K562 (cell line): Measurements from ENCODE around the gene OSCP1. TPM values are rescaled to one million over a fixed set of nuclear protein-coding genes. Genes with fewer than 3 reads are reported as not detected.

Experiments used
- ARID1B ChIP-seq: fragments of 450-650 bp; IDR thresholded peaks from 2 replicates; pipeline ENCODE4 v1.6.1; 2016; ENCODE audit warnings: antibody characterized with exemption, mild to moderate bottlenecking, inconsistent platforms
- ARID3B ChIP-seq: fragments of 250-450 bp; sonication (Bioruptor Pico); IDR thresholded peaks from 2 replicates; pipeline ENCODE4 v1.4.0; 2020; ENCODE audit warnings: borderline replicate concordance
- ATF7 ChIP-seq: fragments of 450-650 bp; IDR thresholded peaks from 2 replicates; pipeline ENCODE4 v1.7.1; 2014; ENCODE audit warnings: mild to moderate bottlenecking, moderate library complexity
- EGR1 ChIP-seq: fragments of 450-650 bp; conservative IDR thresholded peaks from 2 replicates; pipeline ENCODE4 v1.6.1; 2017; ENCODE audit warnings: mild to moderate bottlenecking
- ELF2 ChIP-seq: fragments of 250-450 bp; sonication (Bioruptor Pico); IDR thresholded peaks from 2 replicates; pipeline ENCODE4 v1.5.0; 2021; ENCODE audit warnings: mild to moderate bottlenecking
- FIP1L1 ChIP-seq: fragments of 200-400 bp; formaldehyde crosslinking; IDR thresholded peaks from 2 replicates; pipeline ENCODE4 v1.6.1; 2018; ENCODE audit warnings: mild to moderate bottlenecking, low read depth, low read length; ENCODE audit not compliant: poor library complexity, severe bottlenecking
- GATAD2A ChIP-seq: fragments of 450-650 bp; IDR thresholded peaks from 2 replicates; pipeline ENCODE4 v1.6.1; 2017
- PHF8 ChIP-seq: fragments of 200-600 bp; sonication (generic); IDR thresholded peaks from 2 replicates; pipeline ENCODE4 v1.6.1; 2012; ENCODE audit warnings: mixed run types, mild to moderate bottlenecking, inconsistent platforms, low read length, moderate library complexity, borderline replicate concordance
- SMARCA4 ChIP-seq: fragments of 450-650 bp; IDR thresholded peaks from 2 replicates; pipeline ENCODE4 v1.6.1; 2016
- SNRNP70 ChIP-seq: fragments of 200-400 bp; formaldehyde crosslinking; optimal IDR thresholded peaks from 2 replicates; pipeline ENCODE3; 2017; ENCODE audit warnings: low read depth, low read length
- SRSF7 ChIP-seq: fragments of 200-400 bp; formaldehyde crosslinking; optimal IDR thresholded peaks from 2 replicates; pipeline ENCODE3; 2017; ENCODE audit warnings: mild to moderate bottlenecking, low read depth, low read length
- ZNF589 ChIP-seq: fragments of 200-800 bp; sonication (Bioruptor generic); IDR thresholded peaks from 2 replicates; pipeline ENCODE4 v1.6.1; 2016; ENCODE audit warnings: low read depth, missing genetic modification characterization, missing compliant biosample characterization
- polyA plus RNA-seq, 8 experiments: library from polyadenylated mRNA; depleted of rRNA in 4 of 8; stranded (reverse) in 5 of 8; unstranded in 3 of 8; fragments of >200 nt; fragmentation: Nextera tagmentation in 2 of 8; fragmentation: Illumina TruSeq in 1 of 8; extraction: Ambion mirVana in 2 of 8; extraction: Trizol in 1 of 8; gene quantifications; 2 replicates each; pipeline versions ENCODE4 v1.2.1 to v1.2.3, GENCODE V29; 2011 to 2014; ENCODE audit warnings: inconsistent platforms in 1 of 8, missing spikeins in 1 of 8
- total RNA-seq, 7 experiments: library from RNA; depleted of rRNA in 6 of 7; stranded (reverse); fragments of >200 nt in 6 of 7; fragmentation: Illumina TruSeq in 2 of 7; extraction: Trizol in 2 of 7; gene quantifications; 2 replicates each; pipeline versions ENCODE4 v1.2.1 to v1.2.3, GENCODE V29; 2011 to 2021; ENCODE audit warnings: low replicate concordance in 1 of 7
- TF ChIP-seq, protein P1 (sequence below): IDR thresholded peaks from 2 replicates; pipeline ENCODE4 v1.6.1; 2011; ENCODE audit not compliant: insufficient read length; ENCODE audit errors: extremely low read depth
- TF ChIP-seq, protein P2 (sequence below): IDR thresholded peaks from 3 replicates; pipeline ENCODE4 v1.6.1; 2011; ENCODE audit warnings: borderline replicate concordance, mild to moderate bottlenecking; ENCODE audit not compliant: insufficient read length, insufficient read depth
- TF ChIP-seq, protein P3 (sequence below): fragments of 200-800 bp; sonication (Bioruptor generic); IDR thresholded peaks from 2 replicates; pipeline ENCODE4 v1.6.1; 2016; ENCODE audit warnings: missing genetic modification characterization, missing compliant biosample characterization
- TF ChIP-seq, protein P4 (sequence below): fragments of 450-650 bp; IDR thresholded peaks from 2 replicates; pipeline ENCODE4 v1.6.1; 2016; ENCODE audit warnings: mild to moderate bottlenecking

Gene OSCP1
- total and polyA plus RNA-seq, 9 of the 15 experiments (the other 6 are each of a cell fraction or from before 2014, with no cell fraction given), result 0.15 to 0.40 (median 0.33) TPM; not detected in 5

DNA sequence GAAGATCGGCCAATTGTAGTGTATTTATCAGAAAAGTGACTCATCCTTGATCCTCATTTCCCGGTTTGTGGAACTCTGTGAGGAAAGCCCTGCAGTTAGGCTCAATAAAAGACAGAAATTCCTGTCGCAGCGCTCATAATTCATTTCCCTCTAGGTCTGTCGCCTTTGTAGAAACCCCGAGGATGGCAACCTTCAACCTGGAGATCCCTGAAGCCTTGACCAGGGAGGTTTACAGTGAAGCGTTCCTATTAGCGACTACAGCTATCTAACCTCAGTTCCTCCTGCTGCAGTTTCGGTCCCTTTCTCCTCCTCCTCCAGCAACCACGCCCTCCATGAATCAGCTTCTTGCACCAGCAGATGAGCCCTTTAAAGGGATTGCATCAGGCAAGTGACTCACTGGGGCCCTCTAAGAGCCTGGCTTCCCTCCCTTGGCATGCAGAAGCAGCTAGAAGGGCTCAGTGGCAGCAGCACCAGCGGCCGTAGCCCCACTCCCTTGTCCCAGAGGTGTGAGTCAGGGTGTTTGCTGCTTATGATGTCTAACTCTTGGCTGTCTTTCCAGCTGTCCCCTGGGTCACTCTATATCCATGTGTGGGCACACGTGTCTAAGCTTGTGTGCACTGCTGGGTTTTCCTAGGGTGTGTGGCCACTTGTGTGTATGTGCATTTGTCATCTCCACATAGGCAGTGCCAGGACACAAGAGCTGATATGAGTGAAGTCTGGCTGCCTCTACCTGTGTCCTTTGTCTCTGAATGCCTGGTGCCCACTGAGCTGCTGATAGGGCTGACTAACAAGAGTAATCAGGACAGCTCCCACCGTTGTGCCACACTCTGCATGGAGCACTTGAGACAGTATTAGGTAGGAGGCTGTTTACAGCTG lies 63.7 kb downstream of the OSCP1 start (continued):
- TF ChIP-seq ARID3B (CRISPR knock-in tag) (0 out of 2 replicates have a peak, but pooled peaks have one; percentile 43), SRSF7 (no peak), ARID1B (peak; percentile 94), SMARCA4 (peak; percentile 97), ELF2 (CRISPR knock-in tag) (no peak), FIP1L1 (no peak), EGR1 (no peak), SNRNP70 (peak; percentile 70), ZNF589 (CRISPR knock-in tag) (peak; percentile 98), PHF8 (peak; percentile 74; the same call in 1 of the 2 replicates), ATF7 (peak; percentile 97), GATAD2A (peak; percentile 86; the same call in 1 of the 2 replicates)
- TF ChIP-seq, protein P1, sequence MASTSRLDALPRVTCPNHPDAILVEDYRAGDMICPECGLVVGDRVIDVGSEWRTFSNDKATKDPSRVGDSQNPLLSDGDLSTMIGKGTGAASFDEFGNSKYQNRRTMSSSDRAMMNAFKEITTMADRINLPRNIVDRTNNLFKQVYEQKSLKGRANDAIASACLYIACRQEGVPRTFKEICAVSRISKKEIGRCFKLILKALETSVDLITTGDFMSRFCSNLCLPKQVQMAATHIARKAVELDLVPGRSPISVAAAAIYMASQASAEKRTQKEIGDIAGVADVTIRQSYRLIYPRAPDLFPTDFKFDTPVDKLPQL, result no peak
- TF ChIP-seq, protein P2, sequence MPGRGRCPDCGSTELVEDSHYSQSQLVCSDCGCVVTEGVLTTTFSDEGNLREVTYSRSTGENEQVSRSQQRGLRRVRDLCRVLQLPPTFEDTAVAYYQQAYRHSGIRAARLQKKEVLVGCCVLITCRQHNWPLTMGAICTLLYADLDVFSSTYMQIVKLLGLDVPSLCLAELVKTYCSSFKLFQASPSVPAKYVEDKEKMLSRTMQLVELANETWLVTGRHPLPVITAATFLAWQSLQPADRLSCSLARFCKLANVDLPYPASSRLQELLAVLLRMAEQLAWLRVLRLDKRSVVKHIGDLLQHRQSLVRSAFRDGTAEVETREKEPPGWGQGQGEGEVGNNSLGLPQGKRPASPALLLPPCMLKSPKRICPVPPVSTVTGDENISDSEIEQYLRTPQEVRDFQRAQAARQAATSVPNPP, result no peak
- TF ChIP-seq, protein P3, sequence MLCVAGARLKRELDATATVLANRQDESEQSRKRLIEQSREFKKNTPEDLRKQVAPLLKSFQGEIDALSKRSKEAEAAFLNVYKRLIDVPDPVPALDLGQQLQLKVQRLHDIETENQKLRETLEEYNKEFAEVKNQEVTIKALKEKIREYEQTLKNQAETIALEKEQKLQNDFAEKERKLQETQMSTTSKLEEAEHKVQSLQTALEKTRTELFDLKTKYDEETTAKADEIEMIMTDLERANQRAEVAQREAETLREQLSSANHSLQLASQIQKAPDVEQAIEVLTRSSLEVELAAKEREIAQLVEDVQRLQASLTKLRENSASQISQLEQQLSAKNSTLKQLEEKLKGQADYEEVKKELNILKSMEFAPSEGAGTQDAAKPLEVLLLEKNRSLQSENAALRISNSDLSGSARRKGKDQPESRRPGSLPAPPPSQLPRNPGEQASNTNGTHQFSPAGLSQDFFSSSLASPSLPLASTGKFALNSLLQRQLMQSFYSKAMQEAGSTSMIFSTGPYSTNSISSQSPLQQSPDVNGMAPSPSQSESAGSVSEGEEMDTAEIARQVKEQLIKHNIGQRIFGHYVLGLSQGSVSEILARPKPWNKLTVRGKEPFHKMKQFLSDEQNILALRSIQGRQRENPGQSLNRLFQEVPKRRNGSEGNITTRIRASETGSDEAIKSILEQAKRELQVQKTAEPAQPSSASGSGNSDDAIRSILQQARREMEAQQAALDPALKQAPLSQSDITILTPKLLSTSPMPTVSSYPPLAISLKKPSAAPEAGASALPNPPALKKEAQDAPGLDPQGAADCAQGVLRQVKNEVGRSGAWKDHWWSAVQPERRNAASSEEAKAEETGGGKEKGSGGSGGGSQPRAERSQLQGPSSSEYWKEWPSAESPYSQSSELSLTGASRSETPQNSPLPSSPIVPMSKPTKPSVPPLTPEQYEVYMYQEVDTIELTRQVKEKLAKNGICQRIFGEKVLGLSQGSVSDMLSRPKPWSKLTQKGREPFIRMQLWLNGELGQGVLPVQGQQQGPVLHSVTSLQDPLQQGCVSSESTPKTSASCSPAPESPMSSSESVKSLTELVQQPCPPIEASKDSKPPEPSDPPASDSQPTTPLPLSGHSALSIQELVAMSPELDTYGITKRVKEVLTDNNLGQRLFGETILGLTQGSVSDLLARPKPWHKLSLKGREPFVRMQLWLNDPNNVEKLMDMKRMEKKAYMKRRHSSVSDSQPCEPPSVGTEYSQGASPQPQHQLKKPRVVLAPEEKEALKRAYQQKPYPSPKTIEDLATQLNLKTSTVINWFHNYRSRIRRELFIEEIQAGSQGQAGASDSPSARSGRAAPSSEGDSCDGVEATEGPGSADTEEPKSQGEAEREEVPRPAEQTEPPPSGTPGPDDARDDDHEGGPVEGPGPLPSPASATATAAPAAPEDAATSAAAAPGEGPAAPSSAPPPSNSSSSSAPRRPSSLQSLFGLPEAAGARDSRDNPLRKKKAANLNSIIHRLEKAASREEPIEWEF (CRISPR knock-in tag), result peak; percentile 87
- TF ChIP-seq, protein P4, sequence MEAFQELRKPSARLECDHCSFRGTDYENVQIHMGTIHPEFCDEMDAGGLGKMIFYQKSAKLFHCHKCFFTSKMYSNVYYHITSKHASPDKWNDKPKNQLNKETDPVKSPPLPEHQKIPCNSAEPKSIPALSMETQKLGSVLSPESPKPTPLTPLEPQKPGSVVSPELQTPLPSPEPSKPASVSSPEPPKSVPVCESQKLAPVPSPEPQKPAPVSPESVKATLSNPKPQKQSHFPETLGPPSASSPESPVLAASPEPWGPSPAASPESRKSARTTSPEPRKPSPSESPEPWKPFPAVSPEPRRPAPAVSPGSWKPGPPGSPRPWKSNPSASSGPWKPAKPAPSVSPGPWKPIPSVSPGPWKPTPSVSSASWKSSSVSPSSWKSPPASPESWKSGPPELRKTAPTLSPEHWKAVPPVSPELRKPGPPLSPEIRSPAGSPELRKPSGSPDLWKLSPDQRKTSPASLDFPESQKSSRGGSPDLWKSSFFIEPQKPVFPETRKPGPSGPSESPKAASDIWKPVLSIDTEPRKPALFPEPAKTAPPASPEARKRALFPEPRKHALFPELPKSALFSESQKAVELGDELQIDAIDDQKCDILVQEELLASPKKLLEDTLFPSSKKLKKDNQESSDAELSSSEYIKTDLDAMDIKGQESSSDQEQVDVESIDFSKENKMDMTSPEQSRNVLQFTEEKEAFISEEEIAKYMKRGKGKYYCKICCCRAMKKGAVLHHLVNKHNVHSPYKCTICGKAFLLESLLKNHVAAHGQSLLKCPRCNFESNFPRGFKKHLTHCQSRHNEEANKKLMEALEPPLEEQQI, result no peak; the same call in 1 of the 2 replicates
